Measurements from ENCODE around the gene ATP13A2.
"Not testable (repeated sequence)": the region's sequence is repeated elsewhere in the genome, so short reads cannot be mapped to it uniquely, and the experiment has no call there.

ATP13A2 gene

DNA sequence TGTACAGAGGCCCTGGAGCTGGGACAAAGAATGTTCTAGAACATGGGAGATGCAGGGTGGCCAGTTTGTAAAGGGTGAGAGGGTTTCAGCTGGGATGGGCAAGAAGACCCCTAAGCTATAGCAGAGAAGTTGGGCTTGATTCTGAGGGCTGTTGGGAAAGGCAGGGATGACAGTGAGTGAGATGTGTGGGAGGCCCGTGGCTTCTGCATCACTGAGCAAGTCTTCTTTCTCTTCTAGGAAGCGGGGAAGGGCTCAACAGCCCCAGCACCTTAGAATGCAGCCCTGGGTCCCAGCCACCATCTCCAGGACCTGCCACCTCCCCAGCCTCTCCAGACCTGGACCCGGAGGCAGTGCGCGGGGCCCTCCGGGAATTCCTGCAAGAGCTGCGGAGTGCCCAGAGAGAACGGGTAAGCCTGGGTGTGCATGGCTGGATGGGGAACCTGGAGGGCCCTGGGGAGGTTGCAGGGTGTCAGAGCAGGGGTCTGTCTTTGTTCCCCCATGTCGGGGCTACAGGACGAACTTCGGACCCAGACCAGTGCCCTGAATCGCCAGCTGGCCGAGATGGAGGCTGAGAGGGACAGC is 46.2 kb downstream of the ATP13A2 start:
- DNase-seq (ENCODE audit: extremely low read depth in 1 of 2, low read depth in 1 of 2) = no peak

DNA sequence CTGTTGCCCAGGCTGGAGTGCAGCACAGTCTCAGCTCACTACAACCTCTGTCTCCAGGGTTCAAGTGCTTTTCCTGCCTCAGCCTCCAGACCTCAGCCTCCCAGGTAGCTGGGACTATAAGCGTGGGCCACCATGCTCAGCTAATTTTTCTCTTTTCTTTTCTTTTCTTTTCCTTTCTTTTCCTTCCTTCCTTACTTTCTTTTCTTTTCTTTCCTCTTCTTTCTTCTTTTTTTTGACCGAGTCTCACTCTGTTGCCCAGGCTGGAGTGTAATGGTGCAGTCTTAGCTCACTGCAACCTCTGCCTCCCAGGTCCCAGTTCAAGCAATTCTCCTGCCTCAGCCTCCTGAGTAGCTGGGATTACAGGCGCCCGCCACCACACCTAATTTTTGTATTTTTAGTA is 47.6 kb downstream of the ATP13A2 start:
- not testable (repeated sequence) for DNase-seq (ENCODE audit: extremely low read depth in 1 of 2, low read depth in 1 of 2)

DNA sequence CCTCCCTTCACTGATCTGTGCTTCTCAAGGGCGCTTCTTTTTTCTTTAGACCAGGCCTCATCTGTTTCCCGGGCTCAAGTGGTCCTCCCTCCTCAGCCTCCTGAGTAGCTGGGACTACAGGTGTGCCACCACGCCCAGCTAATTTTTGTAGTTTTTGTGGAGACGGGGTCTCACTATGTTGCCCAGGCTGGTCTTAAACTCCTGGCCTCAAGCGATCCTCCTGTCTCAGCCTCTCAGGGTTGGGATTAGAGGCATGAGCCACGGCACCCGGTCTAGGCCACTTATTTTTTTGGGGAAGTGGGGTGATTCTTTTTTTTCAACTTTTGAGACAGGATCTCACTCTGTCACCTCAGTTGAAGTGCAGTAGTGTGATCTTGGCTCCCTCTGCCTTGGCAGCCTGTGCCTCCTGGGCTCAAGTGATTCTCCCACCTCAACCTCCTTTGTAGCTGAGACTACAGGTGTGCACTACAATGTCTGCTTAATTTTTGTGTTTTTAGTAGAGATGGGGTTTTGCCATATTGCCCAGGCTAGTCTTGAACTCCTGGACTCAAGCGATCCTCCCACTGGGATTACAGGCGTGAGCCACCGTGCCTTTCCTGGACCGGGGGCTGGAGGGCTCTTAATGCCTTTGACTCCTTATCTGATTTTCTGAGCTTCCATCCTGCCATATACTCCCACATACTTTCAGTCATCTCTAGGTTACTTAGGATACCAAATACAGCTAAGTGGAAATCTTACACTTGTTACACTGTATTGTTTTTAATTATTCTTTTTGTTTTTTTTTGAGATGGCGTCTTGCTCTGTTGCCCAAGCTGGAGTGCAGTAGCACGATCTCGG is 50.2 kb downstream of the ATP13A2 start:
- no peak for DNase-seq (ENCODE audit: extremely low read depth in 1 of 2, low read depth in 1 of 2)

DNA sequence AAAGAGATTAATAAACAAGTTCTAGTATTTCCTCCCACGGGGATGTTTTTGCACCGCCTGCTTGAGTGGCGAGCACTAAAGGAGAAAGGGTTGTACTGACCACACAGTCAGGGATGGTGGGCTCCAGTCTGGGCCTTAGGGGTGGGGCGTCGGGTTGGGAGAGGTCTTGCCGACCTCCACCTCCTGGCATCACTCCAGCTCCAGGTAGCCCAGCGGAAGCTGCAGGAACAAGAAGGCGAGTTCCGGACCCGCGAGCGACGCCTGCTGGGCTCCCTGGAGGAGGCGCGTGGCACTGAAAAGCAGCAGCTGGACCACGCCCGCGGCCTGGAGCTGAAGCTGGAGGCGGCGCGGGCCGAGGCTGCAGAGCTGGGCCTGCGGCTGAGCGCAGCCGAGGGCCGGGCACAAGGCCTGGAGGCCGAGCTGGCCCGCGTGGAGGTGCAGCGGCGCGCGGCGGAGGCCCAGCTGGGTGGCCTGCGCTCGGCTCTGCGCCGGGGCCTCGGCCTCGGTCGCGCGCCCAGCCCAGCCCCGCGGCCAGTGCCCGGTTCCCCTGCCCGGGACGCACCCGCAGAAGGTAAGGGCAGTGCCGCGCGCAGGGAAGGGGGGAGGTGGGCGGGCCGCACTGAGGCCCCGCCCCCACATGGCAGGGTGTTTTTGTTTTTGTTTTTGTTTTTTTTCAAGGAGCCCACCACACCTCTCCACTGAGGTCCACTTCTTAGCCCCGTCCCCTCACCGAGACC is 51.0 kb downstream of the ATP13A2 start:
- DNase-seq (ENCODE audit: extremely low read depth in 1 of 2, low read depth in 1 of 2) = peak; percentile 59 to 75

DNA sequence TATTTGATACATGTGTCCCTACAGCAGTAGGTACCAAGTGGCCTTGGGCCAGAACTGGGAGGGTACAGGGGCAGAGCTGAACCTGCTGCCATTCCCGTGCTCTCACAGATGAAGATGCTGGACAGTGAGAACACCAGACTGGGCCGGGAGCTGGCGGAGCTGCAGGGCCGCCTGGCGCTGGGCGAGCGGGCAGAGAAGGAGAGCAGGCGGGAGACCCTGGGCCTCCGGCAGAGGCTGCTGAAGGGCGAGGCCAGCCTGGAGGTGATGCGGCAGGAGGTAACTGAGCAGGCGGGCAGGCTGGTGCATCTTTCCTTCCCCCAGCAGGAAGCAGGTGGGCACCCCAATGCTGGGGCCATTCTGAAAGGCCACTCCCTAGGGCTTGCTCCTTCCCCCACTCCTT is 53.3 kb downstream of the ATP13A2 start:
- DNase-seq (ENCODE audit: extremely low read depth in 1 of 2, low read depth in 1 of 2) = no peak

DNA sequence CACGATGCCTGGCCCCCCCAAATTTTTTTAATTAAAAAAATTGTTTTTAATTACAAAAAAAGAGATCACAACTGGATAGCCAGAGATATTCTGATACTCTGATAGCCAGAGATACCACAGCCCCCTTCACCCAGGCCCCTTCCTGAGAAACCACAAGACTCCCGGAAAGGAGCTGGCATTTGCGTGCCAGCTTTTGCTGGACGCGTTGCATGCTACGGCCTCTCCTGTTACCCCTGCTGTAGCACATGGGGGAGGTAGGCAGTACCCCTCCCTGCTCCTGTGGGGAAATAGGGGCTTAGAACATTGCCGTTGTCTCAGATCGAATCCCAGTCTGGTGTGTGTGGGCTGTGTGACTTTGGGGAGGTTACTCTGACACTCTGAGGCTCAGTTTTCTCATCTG is 54.0 kb downstream of the ATP13A2 start:
- no peak for DNase-seq (ENCODE audit: extremely low read depth in 1 of 2, low read depth in 1 of 2)

DNA sequence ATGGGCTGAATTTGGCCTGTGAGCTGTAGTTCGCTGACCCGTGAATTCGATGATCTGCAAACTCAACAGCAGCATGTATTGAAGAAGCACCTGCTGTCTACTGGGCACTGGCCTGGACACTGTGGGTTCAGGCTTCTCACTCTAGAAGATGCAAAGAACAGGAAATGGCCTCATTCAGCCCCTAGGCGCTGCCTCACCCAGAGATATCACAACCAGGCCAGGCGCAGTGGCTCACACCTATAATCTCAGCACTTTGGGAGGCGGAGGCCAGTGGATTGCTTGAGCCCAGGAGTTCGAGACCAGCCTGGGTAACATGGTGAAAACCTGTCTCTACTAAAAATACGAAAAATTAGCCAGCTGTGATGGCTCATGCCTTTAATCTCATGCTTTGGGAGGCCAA is 55.0 kb downstream of the ATP13A2 start:
- DNase-seq (ENCODE audit: extremely low read depth in 1 of 2, low read depth in 1 of 2) = no peak

DNA sequence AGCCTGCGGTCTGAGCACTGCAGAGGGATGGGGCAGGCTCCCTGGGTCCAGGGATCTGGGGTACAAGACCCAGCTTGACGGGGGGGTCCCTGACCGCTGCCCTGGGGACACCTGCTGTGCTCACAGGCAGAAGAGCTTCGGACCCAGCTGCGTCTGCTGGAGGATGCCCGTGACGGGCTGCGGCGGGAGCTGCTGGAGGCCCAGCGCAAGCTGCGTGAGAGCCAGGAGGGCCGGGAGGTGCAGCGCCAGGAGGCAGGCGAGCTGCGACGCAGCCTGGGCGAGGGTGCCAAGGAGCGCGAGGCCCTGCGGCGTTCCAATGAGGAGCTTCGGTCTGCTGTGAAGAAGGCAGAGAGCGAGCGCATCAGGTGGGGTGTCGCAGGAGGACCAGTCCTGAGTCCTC is 56.5 kb downstream of the ATP13A2 start:
- DNase-seq (ENCODE audit: extremely low read depth in 1 of 2, low read depth in 1 of 2) = no peak

DNA sequence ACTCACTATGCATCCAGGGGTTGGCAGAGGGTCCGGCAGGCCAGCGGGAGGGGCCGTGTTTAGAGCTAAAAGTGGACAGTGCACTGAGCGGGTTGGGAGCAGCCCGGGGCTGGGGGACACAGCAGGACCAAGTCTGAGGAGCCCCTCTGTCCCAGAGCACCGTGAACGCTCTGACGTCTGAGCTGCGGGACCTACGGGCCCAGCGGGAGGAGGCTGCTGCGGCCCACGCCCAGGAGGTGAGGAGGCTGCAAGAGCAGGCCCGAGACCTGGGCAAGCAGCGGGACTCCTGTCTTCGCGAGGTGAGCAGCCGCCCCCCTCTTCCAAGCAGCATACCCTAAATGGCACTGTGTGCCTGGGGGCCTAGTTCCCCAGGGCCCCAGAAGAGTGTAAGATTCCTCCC is 57.1 kb downstream of the ATP13A2 start:
- no peak for DNase-seq (ENCODE audit: extremely low read depth in 1 of 2, low read depth in 1 of 2)

DNA sequence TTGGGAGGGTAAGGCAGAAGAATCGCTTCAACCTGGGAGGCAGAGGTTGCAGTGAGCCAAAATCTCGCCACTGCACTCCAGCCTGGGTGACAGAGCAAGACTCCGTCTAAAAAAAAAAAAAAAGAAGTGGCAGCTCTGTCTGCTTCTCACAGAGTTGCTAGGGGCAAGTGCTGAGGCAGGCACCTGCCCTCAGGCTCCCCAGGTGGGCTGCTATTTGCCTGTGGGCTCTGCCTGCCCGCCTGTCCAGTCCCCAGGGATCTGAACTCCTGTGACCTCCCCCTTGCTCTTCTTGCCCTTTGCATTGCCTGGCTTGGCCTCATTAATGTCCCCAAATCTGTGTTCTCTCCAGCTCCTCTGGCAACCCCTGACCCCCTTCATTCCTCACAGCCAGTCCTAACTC is 59.4 kb downstream of the ATP13A2 start:
- DNase-seq (ENCODE audit: extremely low read depth in 1 of 2, low read depth in 1 of 2) = not testable (repeated sequence)

DNA sequence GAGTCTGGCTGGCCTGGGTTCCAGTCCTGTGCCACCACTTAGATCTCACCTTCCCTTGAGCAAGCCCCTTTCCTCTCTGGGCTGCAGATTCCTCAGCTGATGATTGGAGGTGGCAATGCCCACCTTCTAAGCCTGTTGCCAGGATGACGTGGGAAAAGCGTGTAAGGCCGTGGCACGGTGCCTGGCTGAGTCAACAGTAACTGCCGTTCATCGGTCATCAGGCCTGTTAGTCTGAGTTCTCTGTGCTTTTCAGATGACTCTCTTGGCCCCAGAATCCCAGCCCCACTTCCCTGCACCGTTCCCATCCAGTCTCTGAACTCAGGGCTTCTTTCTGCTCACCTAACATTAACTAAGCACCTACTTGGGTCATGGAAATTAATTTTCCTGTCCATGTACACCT is 62.7 kb downstream of the ATP13A2 start:
- not testable (repeated sequence) for DNase-seq (ENCODE audit: extremely low read depth in 1 of 2, low read depth in 1 of 2)

DNA sequence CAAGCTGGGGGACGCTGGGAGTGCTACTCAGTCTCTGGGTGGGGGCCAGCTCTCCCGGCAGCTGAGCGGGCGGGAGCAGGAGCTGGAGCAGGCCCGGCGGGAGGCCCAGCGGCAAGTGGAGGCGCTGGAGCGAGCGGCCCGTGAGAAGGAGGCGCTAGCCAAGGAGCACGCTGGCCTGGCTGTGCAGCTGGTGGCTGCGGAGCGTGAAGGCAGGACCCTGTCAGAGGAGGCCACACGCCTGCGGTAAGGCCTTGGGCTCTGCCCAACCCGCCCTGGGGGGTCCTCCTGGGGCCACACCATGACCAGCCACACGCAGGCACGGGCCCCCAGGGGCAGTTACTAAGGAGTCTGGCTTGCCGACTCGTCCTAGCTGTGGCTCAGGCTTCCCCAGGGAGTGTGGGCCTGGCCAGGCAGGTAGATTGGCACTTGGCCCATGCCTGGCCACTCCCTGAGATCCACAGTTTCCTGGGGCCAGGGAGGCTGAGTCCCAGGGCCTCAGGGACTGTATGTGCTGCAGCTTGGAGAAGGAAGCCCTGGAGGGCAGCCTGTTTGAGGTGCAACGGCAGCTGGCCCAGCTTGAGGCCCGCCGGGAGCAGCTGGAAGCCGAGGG is 63.3 kb downstream of the ATP13A2 start:
- not testable (repeated sequence) for DNase-seq (ENCODE audit: extremely low read depth in 1 of 2, low read depth in 1 of 2)

DNA sequence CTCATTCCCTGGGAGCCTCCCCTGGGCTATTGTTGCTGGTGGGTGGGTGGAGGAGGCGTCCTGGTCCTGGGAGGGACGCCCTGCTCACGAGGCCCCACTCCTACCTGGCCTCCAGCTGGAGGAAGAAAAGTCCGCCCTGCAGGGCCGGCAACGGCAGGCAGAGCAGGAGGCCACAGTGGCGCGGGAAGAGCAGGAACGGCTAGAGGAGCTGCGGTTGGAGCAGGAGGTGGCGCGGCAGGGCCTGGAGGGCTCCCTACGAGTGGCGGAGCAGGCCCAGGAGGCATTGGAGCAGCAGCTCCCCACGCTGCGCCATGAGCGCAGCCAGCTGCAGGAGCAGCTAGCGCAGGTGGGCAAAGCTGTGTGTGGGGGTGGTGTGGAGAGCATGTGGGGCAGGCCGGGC is 65.1 kb downstream of the ATP13A2 start:
- DNase-seq (ENCODE audit: extremely low read depth in 1 of 2, low read depth in 1 of 2) = no peak

DNA sequence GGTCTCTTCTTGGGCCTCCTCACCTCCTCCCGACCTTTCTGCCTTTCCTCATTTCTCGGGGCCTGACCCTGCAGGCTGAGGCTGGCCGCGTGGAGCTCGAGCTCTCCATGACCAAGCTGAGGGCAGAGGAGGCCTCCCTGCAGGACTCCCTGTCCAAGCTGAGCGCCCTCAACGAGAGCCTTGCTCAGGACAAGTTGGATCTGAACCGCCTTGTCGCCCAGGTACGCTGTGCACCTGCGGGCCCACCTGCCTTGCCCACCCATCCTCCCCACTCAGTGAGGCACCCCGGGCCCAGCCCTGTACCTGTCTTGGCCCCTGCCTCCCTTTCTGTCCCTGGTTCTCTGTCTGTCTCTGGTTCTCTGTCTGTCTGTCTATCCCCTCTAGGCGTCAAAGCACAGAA is 65.5 kb downstream of the ATP13A2 start:
- DNase-seq (ENCODE audit: extremely low read depth in 1 of 2, low read depth in 1 of 2) = not testable (repeated sequence)

DNA sequence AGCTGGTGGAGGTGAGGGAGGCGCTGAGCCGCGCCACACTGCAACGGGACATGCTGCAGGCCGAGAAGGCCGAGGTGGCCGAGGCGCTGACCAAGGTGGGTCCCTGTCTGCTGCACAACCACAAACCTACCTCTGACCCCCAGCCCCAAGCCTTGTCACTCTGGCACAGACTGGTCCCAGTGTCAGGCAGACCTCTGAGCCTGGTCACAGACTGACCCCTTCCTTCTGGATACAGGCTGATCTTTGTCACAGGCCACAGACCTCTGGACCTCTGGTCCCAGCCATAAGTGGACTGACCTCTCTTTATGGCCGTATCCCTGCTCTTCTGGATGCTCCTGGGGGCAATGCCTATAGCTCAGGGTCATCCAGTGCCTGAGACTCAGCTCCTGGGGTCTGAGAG is 66.2 kb downstream of the ATP13A2 start:
- not testable (repeated sequence) for DNase-seq (ENCODE audit: extremely low read depth in 1 of 2, low read depth in 1 of 2)

DNA sequence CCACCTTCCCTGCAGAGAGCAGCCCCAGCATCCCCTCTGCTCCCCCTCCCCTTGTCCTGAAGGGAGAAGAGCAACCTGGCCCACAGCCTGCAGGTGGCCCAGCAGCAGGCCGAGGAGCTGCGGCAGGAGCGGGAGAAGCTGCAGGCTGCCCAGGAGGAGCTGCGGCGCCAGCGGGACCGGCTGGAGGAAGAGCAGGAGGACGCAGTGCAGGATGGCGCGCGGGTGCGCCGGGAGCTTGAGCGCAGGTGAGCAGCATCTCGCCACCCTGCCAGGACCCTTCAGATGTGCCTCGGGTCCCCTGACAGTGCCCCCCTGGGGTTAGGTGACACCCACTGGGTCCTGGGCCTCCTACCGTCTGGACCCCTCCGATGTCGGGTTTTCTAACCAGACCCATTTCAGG is 67.7 kb downstream of the ATP13A2 start:
- no peak for DNase-seq (ENCODE audit: extremely low read depth in 1 of 2, low read depth in 1 of 2)

DNA sequence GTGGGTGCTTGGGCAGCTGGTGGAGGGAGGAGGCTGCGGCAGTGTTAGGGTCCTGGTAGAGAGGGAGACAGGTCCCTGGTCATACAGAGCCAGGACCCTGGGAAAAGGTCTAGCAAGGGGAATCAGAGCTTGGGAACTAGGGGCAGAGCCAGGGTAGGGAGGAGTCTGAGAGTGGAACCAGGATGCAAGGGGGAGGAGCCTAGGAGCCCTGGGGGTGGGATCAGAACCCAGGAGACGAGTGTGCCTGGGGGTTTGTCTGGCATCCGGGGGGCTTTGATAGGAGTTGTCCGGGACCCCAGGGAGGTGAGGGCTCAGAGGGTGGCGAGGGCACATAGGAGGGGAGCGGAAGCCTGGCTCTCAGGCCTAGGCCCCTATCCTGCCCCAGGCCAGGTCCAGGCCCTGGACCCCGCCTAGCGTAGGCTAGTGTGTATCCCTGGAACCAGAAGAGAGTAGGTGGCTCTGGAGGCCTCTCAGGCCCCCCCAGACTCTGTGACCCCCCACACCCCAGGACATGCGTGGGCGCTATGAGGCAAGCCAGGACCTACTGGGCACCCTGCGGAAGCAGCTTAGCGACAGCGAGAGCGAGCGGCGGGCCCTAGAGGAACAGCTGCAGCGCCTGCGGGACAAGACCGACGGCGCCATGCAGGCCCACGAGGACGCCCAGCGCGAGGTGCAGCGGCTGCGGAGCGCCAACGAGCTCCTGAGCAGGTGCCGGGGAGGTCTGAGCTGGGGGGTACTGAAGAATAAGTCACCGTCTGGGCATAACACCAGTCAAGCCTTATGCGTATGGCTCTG is 72.1 kb downstream of the ATP13A2 start:
- not testable (repeated sequence) for DNase-seq (ENCODE audit: extremely low read depth in 1 of 2, low read depth in 1 of 2)

DNA sequence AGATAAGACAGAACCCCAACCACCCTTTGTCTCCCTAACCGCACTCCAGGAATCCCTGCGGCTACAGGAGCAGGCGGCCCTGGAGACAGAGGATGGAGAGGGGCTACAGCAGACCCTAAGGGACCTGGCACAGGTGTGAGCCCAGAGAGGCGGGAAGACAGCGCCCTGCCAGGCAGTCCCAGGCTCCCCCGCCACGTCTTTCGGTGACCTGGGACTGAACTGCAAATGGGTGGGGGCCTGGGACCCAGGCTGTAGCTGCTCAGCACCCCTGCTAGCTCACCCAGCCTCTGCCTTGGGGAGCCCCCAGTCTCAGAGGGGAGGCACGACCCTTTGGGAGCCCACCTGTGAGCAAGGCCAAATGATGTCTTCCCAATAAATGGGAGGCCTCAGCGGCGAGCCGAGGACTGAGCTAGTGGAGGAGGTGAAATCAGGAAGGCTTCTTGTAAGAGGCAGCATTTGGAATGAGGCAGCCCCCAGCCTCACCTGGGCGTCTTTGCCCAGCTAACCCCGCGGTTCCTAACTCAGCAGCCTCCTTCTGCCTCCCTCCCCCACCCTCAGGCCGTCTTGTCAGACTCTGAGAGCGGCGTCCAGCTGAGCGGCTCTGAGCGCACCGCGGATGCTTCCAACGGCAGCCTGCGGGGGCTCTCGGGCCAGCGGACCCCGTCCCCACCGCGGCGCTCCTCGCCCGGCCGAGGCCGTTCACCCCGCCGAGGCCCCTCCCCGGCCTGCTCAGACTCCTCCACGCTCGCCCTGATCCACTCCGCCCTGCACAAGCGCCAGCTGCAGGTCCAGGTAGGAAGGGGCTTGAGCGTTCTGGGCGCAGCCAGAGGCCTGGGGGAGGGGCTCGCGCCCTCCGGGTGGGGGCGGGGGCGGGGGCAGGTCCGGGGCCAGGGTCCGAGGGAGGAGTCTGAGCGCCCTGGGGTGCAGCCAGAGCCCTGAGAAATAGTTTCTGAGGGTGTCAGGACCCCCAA is 73.1 kb downstream of the ATP13A2 start:
- no peak for DNase-seq (ENCODE audit: extremely low read depth in 1 of 2, low read depth in 1 of 2)

DNA sequence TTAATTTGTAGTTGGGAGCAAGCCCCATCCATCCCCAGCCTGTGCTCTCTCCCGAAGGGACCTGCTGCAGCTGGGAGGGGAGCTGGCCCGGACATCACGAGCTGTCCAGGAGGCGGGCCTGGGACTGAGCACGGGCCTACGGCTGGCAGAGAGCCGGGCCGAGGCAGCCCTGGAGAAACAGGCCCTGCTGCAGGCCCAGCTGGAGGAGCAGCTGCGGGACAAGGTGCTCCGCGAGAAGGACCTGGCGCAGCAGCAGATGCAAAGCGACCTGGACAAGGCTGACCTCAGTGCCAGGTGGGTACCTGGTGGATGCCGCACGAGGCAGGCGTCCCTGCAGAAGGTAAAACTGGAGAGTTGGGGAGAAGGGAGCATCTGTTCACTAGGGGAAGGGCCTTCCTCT is 75.1 kb downstream of the ATP13A2 start:
- not testable (repeated sequence) for DNase-seq (ENCODE audit: extremely low read depth in 1 of 2, low read depth in 1 of 2)

Data from stimulated activated CD8-positive, alpha-beta memory T cell treated with anti-CD3 and anti-CD28 coated beads, Interleukin-7, amount 100 ng/mL, for 48 hours (primary cell).